Activated T-helper 1 cell treated with Interleukin-2 at 50 U/mL for 16 hours (primary cell): ENCODE measurements around the gene LRP2.
"Not testable (repeated sequence)": the region's sequence is repeated elsewhere in the genome, so short reads cannot be mapped to it uniquely, and the experiment has no call there.

Experiments used
- DNase-seq: peaks from one replicate; pipeline ENCODE4 v3.0.0-alpha.2; 2020; ENCODE audit warnings: low read depth

The LRP2 gene

DNA sequence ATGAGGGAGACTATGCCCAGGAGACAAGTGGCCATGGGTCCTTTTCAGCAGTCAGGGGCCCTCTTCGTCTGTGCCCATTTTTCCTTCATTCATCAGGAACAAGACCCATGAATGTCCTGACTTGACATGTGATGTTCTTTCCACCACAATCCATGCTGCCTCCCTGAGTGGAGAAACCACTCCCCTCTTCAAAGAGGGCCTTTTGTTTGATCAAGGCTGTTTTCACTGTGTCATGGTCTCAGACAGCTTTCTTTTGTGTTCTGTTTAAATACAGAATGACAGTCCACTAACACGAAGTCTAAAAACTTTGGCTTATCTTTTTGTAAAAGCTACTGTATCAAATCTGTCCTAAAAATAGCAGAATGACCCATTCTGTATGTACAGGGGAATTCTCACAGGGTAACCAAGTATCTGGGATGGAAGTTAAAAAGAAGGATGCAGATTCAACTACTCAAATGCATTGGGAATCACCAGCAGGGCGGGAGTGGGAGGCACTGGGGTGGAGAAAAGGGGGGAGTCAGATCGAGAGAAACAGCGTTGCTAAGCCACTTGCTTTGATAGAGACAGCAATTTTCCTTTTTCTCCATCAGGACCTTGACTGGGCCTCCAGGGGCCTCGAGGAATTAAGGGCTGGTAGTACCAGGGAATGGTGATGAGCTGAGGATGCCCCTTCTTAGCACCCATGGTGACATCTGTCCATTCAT lies 13.9 kb downstream of the LRP2 start:
- no peak for DNase-seq

DNA sequence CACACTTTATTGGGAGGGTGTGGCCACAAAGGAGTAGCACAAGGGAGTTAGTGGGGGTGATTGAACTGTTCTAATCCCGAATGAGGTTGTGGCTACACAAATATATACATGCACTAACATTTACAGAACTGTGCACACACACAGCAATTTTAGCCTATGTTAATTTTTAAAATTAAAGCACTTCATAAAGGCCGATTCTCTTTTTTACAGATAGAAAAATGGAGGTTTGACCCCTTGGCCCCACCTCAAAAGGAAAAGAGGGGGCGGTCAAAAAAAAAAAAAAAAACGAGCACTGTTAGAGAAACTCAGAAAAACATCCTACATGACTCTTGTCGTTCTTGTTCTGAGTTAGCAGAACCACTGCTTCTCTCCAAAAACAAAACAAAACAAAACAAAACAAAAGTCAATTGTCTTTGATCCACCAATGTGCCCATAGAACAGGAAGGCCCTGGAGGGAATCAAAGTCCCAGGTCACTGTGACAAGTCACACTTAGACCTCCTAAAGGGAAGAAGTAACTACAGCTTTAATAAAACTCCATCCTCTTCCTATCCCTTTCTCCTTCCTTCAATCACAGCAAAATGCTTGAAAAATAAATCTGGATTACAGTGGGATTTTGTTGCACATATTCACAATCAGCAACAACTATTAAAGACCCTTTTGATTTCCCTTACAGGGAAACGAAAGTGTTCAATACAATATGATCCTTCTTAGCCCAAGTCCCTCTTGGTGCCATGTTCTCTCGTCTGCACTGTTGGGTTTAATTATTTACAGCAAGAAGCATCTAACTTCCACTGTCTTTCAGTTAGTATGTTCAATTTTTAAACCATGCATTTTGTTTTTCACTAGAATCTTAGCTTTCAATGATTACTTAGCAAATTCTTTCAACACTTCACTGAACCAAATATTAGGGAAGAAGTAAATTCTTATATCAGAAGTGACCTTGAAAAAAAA lies 16.6 kb downstream of the LRP2 start:
- no peak for DNase-seq

- no peak for DNase-seq
Observed at GRCh38 chr2:169344736-169345485, 17.4 kb downstream of the LRP2 start.

DNA sequence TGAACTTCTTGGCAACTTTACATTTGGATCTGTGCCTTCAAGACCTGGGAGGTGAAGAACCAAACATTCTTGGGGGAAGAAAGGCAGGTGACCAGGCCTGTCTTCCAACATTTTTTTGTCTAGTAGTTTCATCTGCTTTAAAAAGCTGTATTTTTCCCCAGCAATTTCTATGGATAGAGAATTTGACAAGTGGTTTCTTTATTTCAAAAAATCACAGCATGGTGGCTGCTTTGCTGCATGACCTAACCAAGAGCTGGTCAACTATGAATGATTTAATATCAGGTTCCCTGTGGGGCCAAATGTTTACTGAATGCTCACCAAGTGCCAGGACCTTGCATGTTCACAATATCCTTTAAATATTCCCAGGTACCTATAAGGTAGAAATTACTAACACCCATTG lies 19.1 kb downstream of the LRP2 start:
- no peak for DNase-seq

- no peak for DNase-seq
Observed at GRCh38 chr2:169339657-169340056, 22.7 kb downstream of the LRP2 start.

DNA sequence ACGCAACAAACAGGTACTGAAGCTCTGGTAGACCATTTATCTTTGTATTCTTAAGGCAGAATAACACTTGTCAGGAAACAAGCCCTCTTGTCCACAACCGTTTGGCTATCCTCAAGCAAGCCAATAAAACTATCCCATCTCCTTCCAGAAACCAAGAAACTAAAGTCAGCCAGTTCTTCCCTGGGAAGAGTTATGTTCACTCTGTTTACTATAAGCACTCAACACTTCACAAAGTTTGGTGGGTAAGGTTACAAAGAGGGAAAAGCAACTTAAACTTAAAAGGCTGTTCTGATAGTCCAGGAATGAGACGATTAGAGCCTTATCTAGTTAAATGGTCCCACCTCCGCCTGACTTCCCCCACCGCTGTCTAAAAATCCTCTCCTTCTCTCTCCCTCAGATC lies 25.6 kb downstream of the LRP2 start:
- no peak for DNase-seq

- no peak for DNase-seq
Observed at GRCh38 chr2:169330555-169331198, 31.7 kb downstream of the LRP2 start.

- no peak for DNase-seq
Observed at GRCh38 chr2:169329688-169330554, 32.4 kb downstream of the LRP2 start.

- DNase-seq = no peak
Observed at GRCh38 chr2:169328785-169329184, 33.5 kb downstream of the LRP2 start.

- DNase-seq = not testable (repeated sequence)
Observed at GRCh38 chr2:169327837-169328236, 34.5 kb downstream of the LRP2 start.

DNA sequence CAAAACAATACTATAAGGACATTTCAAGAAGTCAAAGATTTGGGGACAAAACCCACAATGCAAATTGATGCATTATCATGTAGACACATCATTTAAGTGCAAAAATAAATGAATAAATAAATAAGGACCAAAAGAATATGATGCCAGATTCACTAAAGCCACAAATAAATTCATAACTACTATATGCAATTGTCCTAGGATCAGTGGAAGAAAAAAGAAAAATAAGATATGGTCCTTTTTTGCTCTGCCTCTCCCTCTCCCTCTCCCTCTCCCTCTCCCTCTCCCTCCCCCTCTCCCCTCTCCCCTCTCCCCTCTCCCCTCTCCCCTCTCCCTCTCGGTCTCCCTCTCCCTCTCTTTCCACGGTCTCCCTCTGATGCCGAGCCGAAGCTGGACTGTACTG lies 36.4 kb downstream of the LRP2 start:
- not testable (repeated sequence) for DNase-seq

DNA sequence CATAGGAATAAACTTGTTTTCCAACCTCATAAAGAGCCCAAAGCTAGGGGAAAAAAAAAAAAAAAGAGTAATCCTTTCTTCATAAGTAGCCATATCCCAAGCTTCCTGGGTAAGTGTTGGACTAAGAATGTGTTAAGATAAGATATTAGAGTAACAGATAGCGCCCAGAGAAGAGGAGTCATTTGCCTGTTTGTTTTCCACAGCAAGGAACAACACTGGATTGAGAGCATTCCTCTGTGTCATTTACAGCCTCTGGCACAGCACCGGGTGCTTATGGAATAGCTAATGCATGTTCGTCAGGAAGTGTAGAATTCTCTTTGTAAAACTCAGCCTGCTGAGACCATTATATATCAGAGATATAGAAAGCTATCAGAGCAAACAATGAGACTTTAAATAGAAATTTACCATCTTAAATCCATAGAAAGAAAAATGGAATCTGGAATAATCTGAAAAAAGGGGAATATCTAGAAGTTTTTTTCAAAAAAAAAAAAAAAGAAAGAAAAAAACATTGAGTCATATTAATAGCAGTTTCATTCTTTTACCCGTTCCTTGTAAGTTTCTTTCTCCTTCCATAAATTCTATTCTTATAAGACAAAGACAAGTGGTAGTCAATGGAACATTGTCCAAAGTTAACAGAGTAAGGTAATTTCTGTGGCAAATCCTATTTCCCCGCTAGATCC lies 37.6 kb downstream of the LRP2 start:
- no peak for DNase-seq

- DNase-seq = no peak
Observed at GRCh38 chr2:169323841-169324240, 38.5 kb downstream of the LRP2 start.

- no peak for DNase-seq
Observed at GRCh38 chr2:169320561-169320960, 41.8 kb downstream of the LRP2 start.

- no peak for DNase-seq
Observed at GRCh38 chr2:169315357-169315756, 47.0 kb downstream of the LRP2 start.

DNA sequence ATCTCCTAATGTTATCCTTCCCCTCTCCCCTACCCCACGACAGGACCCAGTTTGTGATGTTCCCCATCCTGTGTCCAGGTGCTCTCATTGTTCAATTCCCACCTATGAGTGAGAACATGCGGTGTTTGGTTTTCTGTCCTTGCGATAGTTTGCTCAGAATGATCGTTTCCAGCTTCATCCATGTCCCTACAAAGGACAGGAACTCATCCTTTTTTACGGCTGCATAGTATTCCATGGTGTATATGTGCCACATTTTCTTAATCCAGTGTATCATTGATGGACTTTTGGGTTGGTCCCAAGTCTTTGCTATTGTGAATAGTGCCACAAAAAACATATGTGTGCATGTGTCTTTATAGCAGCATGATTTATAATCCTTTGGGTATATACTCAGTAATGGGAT lies 54.0 kb downstream of the LRP2 start:
- DNase-seq = not testable (repeated sequence)

DNA sequence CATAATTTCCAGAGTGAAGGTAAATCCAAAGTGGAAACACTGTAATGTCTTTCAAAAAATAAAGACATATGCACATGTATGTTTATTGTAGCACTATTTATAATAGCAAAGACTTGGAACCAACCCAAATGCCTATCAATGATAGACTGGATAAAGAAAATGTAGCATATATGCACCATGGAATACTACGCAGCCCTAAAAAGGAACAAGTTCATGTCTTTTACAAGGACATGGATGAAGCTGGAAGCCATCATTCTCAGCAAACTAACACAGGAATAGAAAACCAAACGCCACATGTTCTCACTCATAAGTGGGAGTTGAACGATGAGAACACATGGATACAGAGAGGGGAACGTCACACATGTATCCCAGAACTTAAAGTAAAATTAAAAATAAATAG lies 57.6 kb downstream of the LRP2 start:
- DNase-seq = not testable (repeated sequence)

GRCh38 chr2:169303579-169304305 lies 58.6 kb downstream of the LRP2 start:
- DNase-seq = no peak

DNA sequence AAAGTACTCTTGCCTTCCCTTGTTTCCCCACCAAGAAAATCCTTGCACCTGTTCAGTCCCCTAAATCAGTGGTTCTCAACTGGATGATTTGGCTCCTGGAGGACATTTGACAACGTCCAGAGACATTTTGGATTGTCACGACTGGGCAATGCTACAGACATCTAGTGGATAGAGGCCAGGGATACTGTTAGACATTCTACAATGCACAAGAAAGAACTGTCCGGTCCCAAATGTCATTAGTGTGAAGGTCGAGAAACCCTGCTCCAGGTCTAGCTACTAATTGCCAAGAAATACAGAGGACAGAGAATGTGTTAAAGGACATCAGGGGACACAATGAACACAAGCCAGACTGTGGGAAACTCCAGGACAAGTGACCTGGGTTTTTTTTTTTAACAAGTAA lies 60.0 kb downstream of the LRP2 start:
- no peak for DNase-seq
